Stimulated activated CD4-positive, alpha-beta T cell treated with anti-CD3 and anti-CD28 coated beads, Interleukin-15, amount 100 ng/mL, for 1 hour (primary cell): ENCODE results near the gene RP9.

ENCODE experiments used
- DNase-seq, 2 donors: peaks; one replicate each; pipeline ENCODE4 v3.0.0-alpha.2; 2020; ENCODE audit warnings: low read depth in 1 of 2, low spot score in 1 of 2

The RP9 gene

DNA sequence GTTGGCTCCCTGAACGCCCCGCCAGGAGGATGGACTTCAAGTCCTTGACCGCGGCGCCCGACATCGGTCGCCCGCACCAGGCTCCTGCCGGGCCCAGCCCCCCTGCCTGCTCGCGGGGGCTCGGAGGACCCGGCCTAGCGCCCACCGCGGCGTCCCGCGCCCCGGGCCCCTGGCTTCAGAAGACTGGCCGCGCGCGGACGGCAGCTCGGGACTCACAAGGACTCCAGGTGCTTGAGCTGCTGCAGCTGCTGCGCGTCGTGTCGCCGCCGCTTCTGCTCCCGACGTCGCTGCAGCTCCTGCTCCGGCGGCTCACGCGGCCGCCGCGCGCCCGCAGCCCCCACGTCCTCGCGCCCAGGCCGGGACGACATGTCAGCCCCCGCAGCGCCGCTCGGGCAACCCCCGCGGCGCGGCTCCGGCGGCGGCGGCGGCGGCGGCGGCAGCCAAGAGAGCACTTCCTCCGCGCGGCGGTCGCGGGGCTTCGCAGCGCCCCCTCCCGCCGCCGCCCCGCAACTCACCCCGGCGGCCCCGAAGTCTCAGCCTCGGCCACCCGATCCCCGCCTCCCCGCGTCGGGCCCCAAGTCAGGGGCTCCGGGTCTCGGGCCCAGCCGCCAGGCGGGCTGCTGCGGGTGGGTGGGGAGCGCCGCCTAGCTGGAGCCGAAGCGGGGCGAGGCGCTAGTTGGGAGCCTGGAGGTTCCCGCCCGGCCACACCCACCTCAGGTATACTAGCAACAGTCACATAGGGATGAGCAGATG lies at the start of gene RP9:
TSS of gene RP9 (minus strand) at position 400 of the 753 bp plus-strand sequence. CDS start at position 368, 32 bp downstream.
- peak; percentile 62 to 72 for DNase-seq

- DNase-seq, result no peak
Measured at GRCh38 chr7:33157781-33158180, 48.6 kb upstream of the RP9 start.

DNA sequence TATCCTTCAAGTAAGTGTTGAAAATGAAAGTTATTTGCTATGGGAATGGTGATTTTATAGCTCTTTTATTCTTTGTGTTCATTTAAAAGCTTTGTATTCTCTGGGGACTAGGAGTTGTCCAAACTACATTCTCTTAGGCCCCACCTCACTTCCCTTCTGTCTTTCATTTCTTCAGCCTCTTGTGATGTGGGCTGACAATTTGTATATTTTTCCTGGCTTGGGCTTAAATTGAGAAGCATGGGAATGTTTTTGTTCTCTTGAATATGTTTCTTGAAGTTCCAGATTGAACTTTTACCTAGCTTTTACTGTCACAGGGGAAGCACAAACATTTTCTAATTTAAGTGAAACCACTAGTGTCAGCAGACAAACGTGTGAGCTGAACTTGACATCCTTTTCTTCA lies 48.1 kb upstream of the RP9 start:
- no peak for DNase-seq

GRCh38 chr7:33156441-33156840 lies 47.2 kb upstream of the RP9 start:
- no peak for DNase-seq

DNA sequence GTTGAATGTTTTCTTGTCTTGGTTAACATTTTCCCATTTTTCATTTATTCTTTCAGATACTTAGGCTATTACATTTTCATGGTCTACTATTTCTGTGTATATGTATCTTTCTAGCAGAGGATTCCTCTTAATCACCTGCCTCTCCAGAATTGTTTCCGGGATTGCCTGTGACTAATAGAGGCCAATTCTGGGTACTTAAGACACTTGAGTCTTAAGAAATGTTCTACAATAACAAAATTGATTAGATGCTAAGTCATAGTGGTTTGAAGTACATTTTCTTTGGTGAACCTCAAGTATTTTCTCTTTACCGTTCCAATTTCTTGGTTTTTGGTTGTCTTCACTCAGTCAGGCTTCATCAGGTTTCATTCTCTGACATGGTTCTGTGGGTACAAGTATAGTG lies 46.6 kb upstream of the RP9 start:
- DNase-seq, result no peak

GRCh38 chr7:33152087-33152486 lies 42.9 kb upstream of the RP9 start:
- no peak for DNase-seq

- DNase-seq, result no peak
Measured at GRCh38 chr7:33145156-33145555, 36.0 kb upstream of the RP9 start.

DNA sequence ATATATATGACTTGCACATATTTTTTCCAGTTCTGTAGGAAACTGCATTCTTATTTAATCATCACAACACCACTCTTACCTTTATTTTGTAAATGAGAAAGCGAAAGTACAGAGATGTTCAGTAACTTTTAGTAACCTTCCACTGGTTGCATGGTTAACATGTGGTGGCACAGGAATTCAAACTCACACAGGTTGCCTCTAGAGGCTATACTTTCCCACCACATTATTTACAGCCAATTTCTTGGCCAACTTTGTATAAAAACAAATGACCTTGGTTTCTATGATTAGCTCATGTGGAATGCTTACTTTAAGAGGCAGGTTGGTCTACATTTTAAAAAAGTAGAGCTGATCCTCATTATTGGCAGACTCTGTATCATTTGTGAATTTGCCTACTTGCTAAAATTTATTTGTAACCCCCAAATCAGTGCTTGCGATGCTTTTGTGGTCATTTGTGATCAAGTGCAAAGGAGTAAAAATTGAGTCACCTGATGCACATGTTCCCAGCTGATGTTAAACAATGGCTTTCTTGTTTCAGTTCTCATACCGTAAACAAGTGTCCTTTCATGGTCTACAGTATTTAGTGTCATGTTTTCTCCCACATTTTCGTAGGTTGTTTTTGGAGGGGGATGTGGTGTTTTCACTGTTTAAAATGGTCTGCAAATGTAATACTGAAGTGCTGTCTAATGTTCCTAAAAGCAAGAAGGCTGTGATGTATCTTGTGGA lies 35.0 kb upstream of the RP9 start:
- no peak for DNase-seq

- DNase-seq, result no peak
Measured at GRCh38 chr7:33142585-33142984, 33.4 kb upstream of the RP9 start.

GRCh38 chr7:33137103-33137502 lies 27.9 kb upstream of the RP9 start:
- DNase-seq, result no peak

DNA sequence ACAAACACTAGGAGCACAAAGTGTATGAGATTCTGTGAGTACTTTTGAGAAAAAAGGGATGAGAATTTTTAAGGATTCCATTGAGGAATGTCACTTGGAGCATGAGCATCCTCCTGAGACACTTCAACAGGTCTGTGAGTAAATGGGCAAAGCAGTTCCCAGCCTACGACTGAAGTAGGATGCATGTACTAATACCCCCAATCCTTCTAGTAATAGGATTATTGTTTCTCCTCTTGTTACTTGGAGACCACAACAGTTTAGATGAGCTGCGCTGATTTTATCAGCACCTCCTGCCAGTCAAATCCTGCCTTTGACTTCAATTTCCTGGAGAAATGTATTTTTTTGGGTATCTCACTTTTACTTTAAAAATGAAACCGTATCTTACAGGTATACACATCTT lies 21.0 kb upstream of the RP9 start:
- DNase-seq, result no peak

DNA sequence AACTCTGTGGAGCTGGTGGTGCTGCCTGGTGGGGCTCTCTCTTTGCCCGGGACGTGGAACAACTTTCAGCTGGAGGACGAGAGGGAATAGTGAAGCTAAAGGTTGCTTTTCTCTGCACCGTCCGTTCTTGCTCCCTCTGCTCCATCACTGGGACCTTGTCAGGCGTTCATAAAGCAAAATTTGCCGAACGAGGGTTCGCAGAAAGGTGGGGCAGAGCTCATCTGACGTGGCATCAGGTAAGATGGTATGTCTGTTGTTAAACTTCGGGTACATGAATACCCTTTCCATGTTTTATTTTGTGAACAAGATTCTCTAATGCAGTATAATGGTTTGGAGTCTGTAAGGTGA lies 20.6 kb upstream of the RP9 start:
- DNase-seq, result no peak

DNA sequence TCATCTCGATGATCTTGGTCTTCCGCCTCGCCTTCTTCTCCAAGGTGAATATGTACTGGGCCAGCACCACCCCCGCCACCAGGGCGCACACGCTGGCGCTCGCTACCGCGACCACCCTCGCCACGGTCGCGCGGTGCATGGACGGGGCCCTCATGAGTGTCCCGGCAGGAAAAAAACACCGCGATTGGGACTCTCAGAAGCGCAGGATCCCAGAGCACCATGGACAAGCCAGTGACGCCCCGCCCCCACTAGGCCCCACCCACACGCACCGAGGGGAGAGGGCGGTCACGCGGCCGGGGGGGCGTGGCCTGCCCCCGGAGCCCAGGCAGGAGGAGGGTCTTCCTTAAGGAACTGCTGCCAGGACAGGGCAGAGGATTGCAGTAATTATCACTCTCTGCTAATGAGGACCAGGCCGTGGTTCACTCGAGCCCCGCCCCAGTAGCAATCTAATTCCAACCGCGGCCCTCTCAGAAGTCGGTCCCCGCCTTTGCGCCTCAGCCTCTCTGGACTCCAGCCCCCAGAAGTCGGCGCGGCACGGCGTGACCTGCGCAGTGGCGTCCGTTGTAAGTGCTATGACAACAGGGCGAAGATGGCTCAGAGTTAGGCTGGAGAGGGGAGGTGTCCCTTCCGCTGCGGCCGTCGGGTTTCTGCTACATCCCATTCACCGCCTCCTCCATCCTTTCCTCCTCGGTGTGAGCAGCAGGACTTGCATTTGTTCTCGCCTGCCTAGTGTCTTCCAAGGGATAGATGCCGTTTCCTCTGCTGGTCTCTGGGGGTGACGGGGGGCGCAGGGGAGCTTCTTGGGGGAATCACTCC lies 20.0 kb upstream of the RP9 start, which contains the start of gene BBS9:
TSS of gene BBS9 (plus strand) at position 575 of the 816 bp plus-strand sequence. CDS start 16,689 bp downstream, outside the sequence.
- DNase-seq, result peak; percentile 75 to 80

DNA sequence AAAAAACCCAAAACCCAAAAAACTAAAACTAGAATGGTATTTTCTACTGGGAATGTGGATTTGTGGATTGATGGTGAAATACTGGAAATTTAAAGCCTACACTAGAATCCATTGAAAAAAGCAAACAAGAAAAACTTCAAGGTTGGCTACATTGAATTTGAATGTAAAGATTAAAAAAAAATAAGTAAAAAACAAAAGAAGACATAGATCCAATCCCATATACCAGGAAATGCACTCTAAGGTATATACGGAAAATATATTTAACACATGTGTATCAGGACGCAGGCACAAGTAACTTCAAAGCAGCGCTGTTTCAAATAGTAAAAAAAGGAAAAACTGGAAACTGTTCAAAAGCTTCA lies 19.4 kb upstream of the RP9 start:
- DNase-seq, result no peak

GRCh38 chr7:33127085-33127484 lies 17.9 kb upstream of the RP9 start:
- no peak for DNase-seq

GRCh38 chr7:33118383-33118782 lies 9.2 kb upstream of the RP9 start:
- no peak for DNase-seq

- DNase-seq, result no peak
Measured at GRCh38 chr7:33114976-33115375, 5.8 kb upstream of the RP9 start.

DNA sequence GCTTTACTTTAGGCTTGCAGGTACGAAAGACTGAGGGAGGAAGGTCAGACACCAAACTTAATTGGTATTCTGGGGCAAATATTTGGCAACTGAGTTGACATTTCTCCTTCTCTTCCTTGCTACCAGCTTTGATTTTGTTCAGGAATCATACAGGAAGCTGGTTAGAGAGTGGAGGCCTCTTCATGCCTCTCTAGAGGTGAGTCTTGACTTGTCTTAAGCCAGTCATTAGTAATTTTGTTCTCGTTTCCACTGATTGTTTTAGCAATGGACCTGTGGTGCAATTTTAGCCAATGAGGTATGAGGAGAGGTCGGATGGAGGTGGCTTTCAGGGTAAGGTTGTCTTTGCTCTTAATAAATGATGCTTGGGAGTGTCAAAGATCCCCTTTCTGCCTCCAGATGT lies 2.4 kb upstream of the RP9 start:
- no peak for DNase-seq

GRCh38 chr7:33109758-33110238 lies 594 bp upstream of the RP9 start:
- DNase-seq, result no peak

- peak in 1 of 2 donors; percentile 16 for DNase-seq
Measured at GRCh38 chr7:33108554-33109004, 625 bp downstream of the RP9 start.
